IMR-90 (cell line): ENCODE results near the gene COQ4. TPM values are rescaled to one million over a fixed set of nuclear protein-coding genes. Genes with fewer than 3 reads are reported as not detected.

Experiments used
- ATAC-seq: fragments of 200-7000 bp; cut with Tn5 transposase; 2 replicates; pipeline ENCODE4 v1.9.1; 2020; ENCODE audit warnings: low read depth, mild to moderate bottlenecking, moderate library complexity
- BruUV-seq: library from RNA; stranded (reverse); fragments of 400-500 nt; replicated peaks from 2 replicates; lab custom pipeline; 2021; lab: Mats Ljungman, UMichigan
- CTCF ChIA-PET: fragments of 300-600 bp; formaldehyde crosslinking; extraction: SDS; loops from one replicate; lab custom pipeline; 2021; ENCODE audit warnings: antibody characterized with exemption; lab: Yijun Ruan, JAX
- POLR2A ChIA-PET: fragments of 300-600 bp; sonication (Branson Sonifier 250); formaldehyde crosslinking; loops from one replicate; lab custom pipeline; 2022; ENCODE audit warnings: antibody characterized with exemption; ENCODE audit not compliant: unreplicated experiment; lab: Charles Lee
- DNase-seq: peaks from one replicate; pipeline ENCODE4 v3.0.0; 2013
- H2AFZ ChIP-seq: replicated peaks from 2 replicates; pipeline ENCODE3; 2013; ENCODE audit warnings: low read length, mild to moderate bottlenecking; ENCODE audit not compliant: poor library complexity
- H2AK5ac ChIP-seq: 2 replicates; pipeline ENCODE4 v1.6.1; 2013; ENCODE audit warnings: low read depth, low read length, inconsistent platforms
- H2AK9ac ChIP-seq: replicated peaks from 2 replicates; pipeline ENCODE3; 2013; ENCODE audit warnings: mild to moderate bottlenecking, low read depth, low read length, moderate library complexity; ENCODE audit not compliant: poor library complexity
- H2BK120ac ChIP-seq: 2 replicates; pipeline ENCODE4 v1.6.1; 2013; ENCODE audit warnings: low read depth, low read length, inconsistent platforms
- H2BK15ac ChIP-seq: 3 replicates; pipeline ENCODE4 v1.6.1; 2013; ENCODE audit warnings: low read depth, low read length, inconsistent platforms
- H2BK20ac ChIP-seq: 2 replicates; pipeline ENCODE4 v1.6.1; 2013; ENCODE audit warnings: low read depth, mild to moderate bottlenecking, inconsistent platforms, low read length, moderate library complexity
- H2BK5ac ChIP-seq: 2 replicates; pipeline ENCODE4 v1.6.1; 2013; ENCODE audit warnings: mild to moderate bottlenecking, low read depth, low read length, inconsistent platforms; ENCODE audit not compliant: poor library complexity, severe bottlenecking
- H3K14ac ChIP-seq: replicated peaks from 2 replicates; pipeline ENCODE4 v1.6.1; 2013; ENCODE audit warnings: low read depth, low read length, inconsistent platforms
- H3K18ac ChIP-seq: 2 replicates; pipeline ENCODE4 v1.6.1; 2013; ENCODE audit warnings: low read depth, low read length, control low read depth
- H3K23ac ChIP-seq: 2 replicates; pipeline ENCODE4 v1.6.1; 2013; ENCODE audit warnings: low read depth, low read length, inconsistent platforms
- H3K27ac ChIP-seq: 2 replicates; pipeline ENCODE4 v1.5.1; 2013; ENCODE audit warnings: mild to moderate bottlenecking, control low read depth, low read length; ENCODE audit not compliant: insufficient read depth
- H3K27me3 ChIP-seq: 2 replicates; pipeline ENCODE4 v1.6.1; 2013; ENCODE audit warnings: low read length; ENCODE audit not compliant: control insufficient read depth, insufficient read depth
- H3K36me3 ChIP-seq: 2 replicates; pipeline ENCODE4 v1.6.1; 2013; ENCODE audit warnings: low read length, mixed read lengths; ENCODE audit not compliant: control insufficient read depth, insufficient read depth
- H3K4ac ChIP-seq: 2 replicates; pipeline ENCODE4 v1.6.1; 2013; ENCODE audit warnings: low read depth, low read length, inconsistent platforms
- H3K4me1 ChIP-seq: 2 replicates; pipeline ENCODE4 v1.6.1; 2013; ENCODE audit warnings: low read length, mixed read lengths; ENCODE audit not compliant: control insufficient read depth, insufficient read depth
- H3K4me2 ChIP-seq: 2 replicates; pipeline ENCODE4 v1.6.1; 2013; ENCODE audit warnings: low read depth, mild to moderate bottlenecking, control low read depth, low read length, moderate library complexity
- H3K4me3 ChIP-seq: 2 replicates; pipeline ENCODE4 v1.5.1; 2013; ENCODE audit warnings: low read depth, mild to moderate bottlenecking, control low read depth, low read length, moderate library complexity; ENCODE audit not compliant: insufficient read depth
- H3K56ac ChIP-seq: 2 replicates; pipeline ENCODE4 v1.6.1; 2013; ENCODE audit warnings: low read length, inconsistent platforms; ENCODE audit not compliant: insufficient read depth; ENCODE audit errors: extremely low read depth
- H3K79me1 ChIP-seq, 2 experiments: 2 replicates each; pipeline ENCODE4 v1.6.1; 2013; ENCODE audit warnings: low read length in 2 of 2, inconsistent platforms in 1 of 2, low read depth in 1 of 2
- H3K9ac ChIP-seq: 2 replicates; pipeline ENCODE4 v1.6.1; 2013; ENCODE audit warnings: low read depth, low read length, control low read depth
- H3K9me1 ChIP-seq: 2 replicates; pipeline ENCODE4 v1.6.1; 2013; ENCODE audit warnings: low read length, inconsistent platforms; ENCODE audit not compliant: insufficient read depth
- H3K9me3 ChIP-seq: 2 replicates; pipeline ENCODE4 v1.6.1; 2013; ENCODE audit warnings: low read length; ENCODE audit not compliant: control insufficient read depth, insufficient read depth
- H4K20me1 ChIP-seq: 2 replicates; pipeline ENCODE4 v1.6.1; 2013; ENCODE audit warnings: low read length, inconsistent platforms; ENCODE audit not compliant: insufficient read depth
- H4K5ac ChIP-seq: 2 replicates; pipeline ENCODE4 v1.6.1; 2013; ENCODE audit warnings: mild to moderate bottlenecking, low read depth, low read length, control low read depth
- H4K8ac ChIP-seq, 2 experiments: 2 replicates each; pipeline ENCODE4 v1.6.1; 2013; ENCODE audit warnings: low read depth in 2 of 2, low read length in 2 of 2, control low read depth in 1 of 2, inconsistent platforms in 1 of 2
- H4K91ac ChIP-seq: 2 replicates; pipeline ENCODE4 v1.6.1; 2013; ENCODE audit warnings: low read depth, low read length, inconsistent platforms; ENCODE audit not compliant: insufficient read depth
- BHLHE40 ChIP-seq: fragments of 150-350 bp; IDR thresholded peaks from 2 replicates; pipeline ENCODE4 v1.6.1; 2016; ENCODE audit warnings: mild to moderate bottlenecking, low read depth, low read length
- CEBPB ChIP-seq: IDR thresholded peaks from 2 replicates; pipeline ENCODE4 v1.6.1; 2012; ENCODE audit warnings: low read depth, low read length, improper control_type of control experiment
- WGBS, 2 experiments: methylation state at CpG; one replicate each; pipeline versions ENCODE4 v1.1.5 to v1.1.7; 2013; ENCODE audit warnings: missing lambda C conversion rate in 2 of 2; ENCODE audit not compliant: insufficient read length in 1 of 2; ENCODE audit errors: extremely low coverage in 2 of 2; 5-methylcytosine and 5-hydroxymethylcytosine counted together
- dilution Hi-C: fragments of 300-500 bp; cut with HindIII; formaldehyde crosslinking; loops from one replicate; pipeline ENCODE4 v1.14.3; 2018; ENCODE audit warnings: low sequenced_read_pairs; ENCODE audit not compliant: unreplicated experiment
- in situ Hi-C: fragments of 300-500 bp; cut with MboI; formaldehyde crosslinking; loops from 3 replicates; pipeline ENCODE4 v1.14.3; 2019; ENCODE audit warnings: low sequenced_read_pairs, inconsistent platforms, mixed read lengths
- intact Hi-C: fragments of 100-400 bp; cut with micrococcal nuclease; formaldehyde crosslinking; loops from 2 replicates; pipeline ENCODE4 v1.10.0; 2022
- polyA plus RNA-seq, 3 experiments: library from polyadenylated mRNA; depleted of rRNA; stranded (reverse); fragments of >200 nt; gene quantifications; 2 replicates each; pipeline ENCODE4 v1.2.3, GENCODE V29; 2012; ENCODE audit warnings: low replicate concordance in 1 of 3
- total RNA-seq: library from RNA; depleted of rRNA; stranded (reverse); fragments of >200 nt; gene quantifications from 2 replicates; pipeline ENCODE4 v1.2.3, GENCODE V29; 2012

The COQ4 gene
- total and polyA plus RNA-seq, 2 of the 4 experiments (the other 2 are of a cell fraction), result 20.1 to 41.4 TPM

GRCh38 chr9:128304136-128304970, 18.3 kb upstream of the COQ4 start:
- Histone ChIP-seq H2BK15ac (no peak overlapping the region), H2AFZ (no peak overlapping the region), H4K91ac (0 out of 2 replicates have a peak overlapping the region, but pooled peaks have one; percentile 34), H2BK120ac (no peak overlapping the region), H2BK20ac (no peak overlapping the region), H3K9ac (no peak overlapping the region), H3K56ac (no peak overlapping the region), H3K4me1 (peaks cover 12% of the 10 kb centered on the region), H2BK5ac (no peak overlapping the region), H3K4me3 (no peak overlapping the region), H3K27me3 (no peaks in the 10 kb centered on the region), H4K20me1 (peaks cover 4% of the 10 kb centered on the region), H4K8ac (peak overlapping the region in 1 of 2 experiments; percentile 52; a peak in 1 of 4 replicates), H4K5ac (0 out of 2 replicates have a peak overlapping the region, but pooled peaks have one; percentile 24), H3K36me3 (peaks cover 3% of the 10 kb centered on the region; the same call in 1 of the 2 replicates), H2AK9ac (no peak overlapping the region), H3K9me1 (peaks cover 11% of the 10 kb centered on the region), H3K27ac (no peak overlapping the region), H3K9me3 (no peaks in the 10 kb centered on the region), H3K18ac (no peak overlapping the region), H3K14ac (no peak overlapping the region), H3K79me1 (no peaks in the 10 kb centered on the region; a peak in 2 of 4 replicates), H2AK5ac (peak overlapping the region; percentile 41), H3K23ac (no peak overlapping the region), H3K4ac (no peak overlapping the region), H3K4me2 (no peak overlapping the region)
- ChIA-PET POLR2A (no interaction called here), CTCF (interaction anchor here (1.5 to 1.8 kb wide), 2 partner anchors 9 to 38 kb away, joined by 4 to 7 read pairs; no protein-coding TSS in a partner anchor)
- no peak for ATAC-seq
- dilution Hi-C loops, result no loop called here
- TF ChIP-seq BHLHE40 (no peak), CEBPB (peak; percentile 72)
- 69% methylated on average over 4 of the region's 9 CpGs; no CpG with 5 or more reads in 1 of the 2 experiments for WGBS, 2 experiments
- DNase-seq, result peak; percentile 27
- in situ Hi-C loops, result no loop called here
- no TSS peak for BruUV-seq
- intact Hi-C loops, result no loop called here
